ENCODE results near the gene PRKAA2.

- no peak for TF ChIP-seq HMG20B (CRISPR knock-in tag; conservative IDR thresholded peaks at IDR 0.05)
- no peak for TF ChIP-seq ZIK1 (CRISPR knock-in tag; IDR thresholded peaks at IDR 0.05; ENCODE audit: borderline replicate concordance, low read depth)
- no peak for TF ChIP-seq YY1 (IDR thresholded peaks at IDR 0.05; ENCODE audit: insufficient read depth, insufficient replicate concordance, low read depth, low read length)
- TF ChIP-seq ZNF124 (CRISPR knock-in tag; IDR thresholded peaks at IDR 0.05): no peak
- no peak for TF ChIP-seq PAWR (CRISPR knock-in tag; IDR thresholded peaks at IDR 0.05; ENCODE audit: borderline replicate concordance)
- no peak for TF ChIP-seq HOXA7 (CRISPR knock-in tag; IDR thresholded peaks at IDR 0.05)
- TF ChIP-seq HDAC6 (IDR thresholded peaks at IDR 0.05; ENCODE audit: low read depth, low read length): no peak
- TF ChIP-seq ATF7 (IDR thresholded peaks at IDR 0.05): no peak
- no peak for TF ChIP-seq ATF7 (CRISPR knock-in tag; IDR thresholded peaks at IDR 0.05)
- no peak for TF ChIP-seq ZNF674 (CRISPR knock-in tag; IDR thresholded peaks at IDR 0.05; ENCODE audit: low read depth)
- TF ChIP-seq NPAS2 (CRISPR knock-in tag; IDR thresholded peaks at IDR 0.05; ENCODE audit: borderline replicate concordance): no peak
- no peak for TF ChIP-seq ATF3 (CRISPR knock-in tag; IDR thresholded peaks at IDR 0.05)
- no peak for TF ChIP-seq GMEB2 (CRISPR knock-in tag; IDR thresholded peaks at IDR 0.05; ENCODE audit: low read depth)
- no peak for TF ChIP-seq MZF1 (CRISPR knock-in tag; IDR thresholded peaks at IDR 0.05; ENCODE audit: borderline replicate concordance)
- TF ChIP-seq ZZZ3 (CRISPR knock-in tag; IDR thresholded peaks at IDR 0.05; ENCODE audit: borderline replicate concordance): no peak
Observed at GRCh38 chr1:56676571-56677035, 31.5 kb downstream of the PRKAA2 start.

Data from HepG2 (cell line).